Measurements from ENCODE around the gene LCK. TPM values are rescaled to one million over a fixed set of nuclear protein-coding genes. Genes with fewer than 3 reads are reported as not detected.

Gene LCK
- total and polyA plus RNA-seq, 2 of the 8 experiments (the other 6 are each of a cell fraction or from before 2014, with no cell fraction given): 75.3 to 122 TPM

- peaks cover 0 to 3% (median 2%) of the 10 kb centered on the region in 4 experiments; a peak in 3 of 7 replicates for H3K4me1 ChIP-seq (replicated peaks in 1 of 4; ENCODE audit: control insufficient read depth in 3 of 4, insufficient read depth in 4 of 4, low read length in 3 of 4)
- H3K79me2 ChIP-seq (ENCODE audit: control insufficient read depth in 1 of 2, insufficient read depth in 2 of 2, low read length in 2 of 2): no peaks in the 10 kb centered on the region
- H3K23me2 ChIP-seq (ENCODE audit: low read depth, low read length): no peaks in the 10 kb centered on the region
- no peak overlapping the region for H4K91ac ChIP-seq (replicated peaks; ENCODE audit: insufficient read length, low read length)
- H3K27ac ChIP-seq (ENCODE audit: low read depth, low read length): no peak overlapping the region
- no peak overlapping the region for H4K8ac ChIP-seq (ENCODE audit: extremely low read depth, insufficient read depth, low read length)
- H3K14ac ChIP-seq (ENCODE audit: insufficient read length): no peak overlapping the region
- H3K9ac ChIP-seq (replicated peaks in 1 of 4; ENCODE audit: extremely low read depth in 1 of 4, low read depth in 3 of 4, low read length in 3 of 4): no peak overlapping the region
- no peak overlapping the region for H3K4me3 ChIP-seq (ENCODE audit: extremely low read depth in 1 of 4, insufficient read depth in 2 of 4, low read depth in 3 of 4, low read length in 4 of 4)
- peak overlapping the region; percentile 4; the same call in 1 of the 2 replicates for H2AK5ac ChIP-seq (ENCODE audit: low read depth, low read length)
- no peaks in the 10 kb centered on the region for H3K9me3 ChIP-seq (ENCODE audit: insufficient read depth in 2 of 2, low read depth in 1 of 2, low read length in 1 of 2)
- CTCF ChIA-PET (ENCODE audit: partially characterized antibody): interaction anchor here (0.9 to 1.1 kb wide), 2 partner anchors 9 to 19 kb away, joined by 3 to 5 read pairs; partner anchors contain the start of gene FAM167B
- H3K56ac ChIP-seq (replicated peaks; ENCODE audit: insufficient read length, low read depth, low read length): no peak overlapping the region
- FAIRE-seq: no peak
- H2BK12ac ChIP-seq (ENCODE audit: low read depth, low read length): no peak overlapping the region
- no peak overlapping the region for H3K4ac ChIP-seq (replicated peaks; ENCODE audit: insufficient read length, low read depth, low read length)
- no peak overlapping the region for H2BK20ac ChIP-seq (ENCODE audit: low read length)
- no peak overlapping the region for H3K4me2 ChIP-seq (ENCODE audit: insufficient read depth in 1 of 2, low read depth in 2 of 2, low read length in 2 of 2)
- no peak overlapping the region for H2BK120ac ChIP-seq (replicated peaks; ENCODE audit: low read depth, low read length)
- no peaks in the 10 kb centered on the region for H3K36me3 ChIP-seq (ENCODE audit: control insufficient read depth in 2 of 4, insufficient read depth in 4 of 4, low read length in 3 of 4)
- WGBS, 2 experiments (ENCODE audit: extremely low coverage in 1 of 2, insufficient coverage in 1 of 2, insufficient read length in 1 of 2, insufficient replicate concordance in 2 of 2, low coverage in 1 of 2, low lambda C conversion rate in 2 of 2, missing lambda C conversion rate in 1 of 2): 82% methylated on average over 9 of the region's 9 CpGs; no CpG with 5 or more reads in 1 of the 2 experiments
- H2AFZ ChIP-seq (ENCODE audit: low read length): no peak overlapping the region
- no peak overlapping the region for H3K18ac ChIP-seq (ENCODE audit: extremely low read depth, low read length)
- no peak overlapping the region for H4K5ac ChIP-seq (ENCODE audit: insufficient read length, low read depth, low read length)
- POLR2A ChIA-PET (ENCODE audit: partially characterized antibody): interaction anchor here (0.9 kb wide), 2 partner anchors 10 to 29 kb away, joined by 3 read pairs; no protein-coding TSS in a partner anchor
- no peak overlapping the region for H2BK15ac ChIP-seq (ENCODE audit: low read length)
- DNase-seq (ENCODE audit: low read depth in 1 of 2, low spot score in 2 of 2): no peak
- H2BK5ac ChIP-seq (ENCODE audit: low read depth, low read length): no peak overlapping the region
- H3K79me1 ChIP-seq (ENCODE audit: low read depth, low read length): no peaks in the 10 kb centered on the region
- no peaks in the 10 kb centered on the region for H3K27me3 ChIP-seq (replicated peaks in 1 of 4; ENCODE audit: control insufficient read depth in 3 of 4, extremely low read depth in 1 of 4, insufficient read depth in 3 of 4, low read length in 3 of 4)
- no peaks in the 10 kb centered on the region for H4K20me1 ChIP-seq (replicated peaks in 1 of 2; ENCODE audit: control insufficient read depth in 1 of 2, insufficient read depth in 2 of 2, low read length in 2 of 2)
- H3K23ac ChIP-seq (ENCODE audit: insufficient read length): no peak overlapping the region
- TF ChIP-seq CHD2 (IDR thresholded peaks at IDR 0.05; ENCODE audit: low read length): no peak
- TF ChIP-seq TCF12 (IDR thresholded peaks at IDR 0.05; ENCODE audit: low read depth, low read length): no peak
- TF ChIP-seq EZH2 (IDR thresholded peaks at IDR 0.05; ENCODE audit: low read depth, low read length, severe bottlenecking): no peak
- no peak for TF ChIP-seq TAF1 (IDR thresholded peaks at IDR 0.05; ENCODE audit: low read depth, low read length)
- no peak for TF ChIP-seq KDM1A (IDR thresholded peaks at IDR 0.05; ENCODE audit: borderline replicate concordance, low read length)
- no peak for TF ChIP-seq RBBP5 (IDR thresholded peaks at IDR 0.05; ENCODE audit: borderline replicate concordance, low read depth, low read length)
- TF ChIP-seq ZNF274 (IDR thresholded peaks at IDR 0.05; ENCODE audit: borderline replicate concordance, extremely low read depth, low read length): no peak
- TF ChIP-seq SP4 (IDR thresholded peaks at IDR 0.05; ENCODE audit: low read length): no peak
- TF ChIP-seq EGR1 (IDR thresholded peaks at IDR 0.05; ENCODE audit: borderline replicate concordance, low read depth, low read length): no peak
- no peak for TF ChIP-seq TEAD4 (IDR thresholded peaks at IDR 0.05; ENCODE audit: low read depth, low read length)
- no peak for TF ChIP-seq POLR2A (IDR thresholded peaks at IDR 0.05; ENCODE audit: control extremely low read depth in 1 of 2, low read depth in 2 of 2, low read length in 2 of 2)
- no peak for TF ChIP-seq FOSL1 (IDR thresholded peaks at IDR 0.05; ENCODE audit: insufficient read depth, low read depth, low read length)
- TF ChIP-seq CEBPB (IDR thresholded peaks at IDR 0.05; ENCODE audit: low read depth, low read length): no peak
- TF ChIP-seq, protein P1, sequence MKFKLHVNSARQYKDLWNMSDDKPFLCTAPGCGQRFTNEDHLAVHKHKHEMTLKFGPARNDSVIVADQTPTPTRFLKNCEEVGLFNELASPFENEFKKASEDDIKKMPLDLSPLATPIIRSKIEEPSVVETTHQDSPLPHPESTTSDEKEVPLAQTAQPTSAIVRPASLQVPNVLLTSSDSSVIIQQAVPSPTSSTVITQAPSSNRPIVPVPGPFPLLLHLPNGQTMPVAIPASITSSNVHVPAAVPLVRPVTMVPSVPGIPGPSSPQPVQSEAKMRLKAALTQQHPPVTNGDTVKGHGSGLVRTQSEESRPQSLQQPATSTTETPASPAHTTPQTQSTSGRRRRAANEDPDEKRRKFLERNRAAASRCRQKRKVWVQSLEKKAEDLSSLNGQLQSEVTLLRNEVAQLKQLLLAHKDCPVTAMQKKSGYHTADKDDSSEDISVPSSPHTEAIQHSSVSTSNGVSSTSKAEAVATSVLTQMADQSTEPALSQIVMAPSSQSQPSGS (IDR thresholded peaks at IDR 0.05; ENCODE audit: low read length): no peak
Measured at GRCh38 chr1:32265846-32266245, 14.8 kb downstream of the LCK start.
